Mesothelial cell of epicardium (in vitro differentiated cells): ENCODE data around the gene SNCAIP. TPM values are rescaled to one million over a fixed set of nuclear protein-coding genes. Genes with fewer than 3 reads are reported as not detected.

Source experiments
- DNase-seq, 2 experiments: peaks; one replicate each; pipeline ENCODE4 v3.0.0; 2021; ENCODE audit warnings: low spot score in 2 of 2; ENCODE audit not compliant: unreplicated experiment in 2 of 2
- H3K27ac Mint-ChIP-seq: 2 replicates; pipeline ENCODE4 v1.8.0; 2021; ENCODE audit warnings: mixed read lengths
- H3K27me3 Mint-ChIP-seq: 2 replicates; pipeline ENCODE4 v1.8.0; 2021; ENCODE audit warnings: low read depth, mixed read lengths
- H3K36me3 Mint-ChIP-seq: 2 replicates; pipeline ENCODE4 v1.8.0; 2021; ENCODE audit warnings: mixed read lengths
- H3K4me1 Mint-ChIP-seq: 2 replicates; pipeline ENCODE4 v1.8.0; 2021; ENCODE audit warnings: mixed read lengths
- H3K4me3 Mint-ChIP-seq: 2 replicates; pipeline ENCODE4 v1.8.0; 2021; ENCODE audit warnings: mild to moderate bottlenecking, moderate library complexity, mixed read lengths
- H3K9me3 Mint-ChIP-seq: 2 replicates; pipeline ENCODE4 v1.8.0; 2021; ENCODE audit warnings: mixed read lengths
- total RNA-seq: library from RNA; stranded (reverse); gene quantifications from 3 replicates; pipeline ENCODE4 v1.2.1, GENCODE V29; 2021
- TF ChIP-seq, protein P1 (sequence below): fragments of 200-600 bp; sonication (generic); IDR thresholded peaks from one replicate; pipeline ENCODE4 v1.5.0; 2021; ENCODE audit warnings: antibody characterized with exemption; ENCODE audit not compliant: unreplicated experiment

Gene SNCAIP
- total RNA-seq, 1 donor from 2014 or later, result 102 TPM

DNA sequence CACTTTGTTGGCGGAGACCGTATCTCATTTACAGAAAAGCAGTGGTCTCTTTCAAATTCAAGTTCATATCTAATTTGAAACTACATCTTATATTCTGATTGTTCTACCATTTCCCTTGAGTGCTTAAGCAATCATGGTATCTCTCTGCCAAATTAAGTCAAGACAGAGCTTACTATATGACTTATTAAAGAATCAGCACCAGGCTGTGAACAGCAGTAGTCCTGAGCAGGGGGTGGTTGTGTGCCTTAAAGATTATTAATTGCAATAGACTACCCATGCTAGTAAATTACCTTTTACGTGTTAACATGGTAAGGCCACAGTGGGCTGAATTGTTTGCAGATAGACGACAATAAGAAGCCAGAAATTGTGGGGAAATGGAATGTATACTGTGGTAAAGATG, 21.5 kb downstream of the SNCAIP start:
- Mint-ChIP-seq H3K4me1 (peaks cover 29% of the 10 kb centered on the region), H3K4me3 (no peak overlapping the region), H3K27me3 (no peaks in the 10 kb centered on the region), H3K9me3 (no peaks in the 10 kb centered on the region), H3K36me3 (peaks cover 12% of the 10 kb centered on the region), H3K27ac (peak overlapping the region; percentile 90)
- TF ChIP-seq, protein P1, sequence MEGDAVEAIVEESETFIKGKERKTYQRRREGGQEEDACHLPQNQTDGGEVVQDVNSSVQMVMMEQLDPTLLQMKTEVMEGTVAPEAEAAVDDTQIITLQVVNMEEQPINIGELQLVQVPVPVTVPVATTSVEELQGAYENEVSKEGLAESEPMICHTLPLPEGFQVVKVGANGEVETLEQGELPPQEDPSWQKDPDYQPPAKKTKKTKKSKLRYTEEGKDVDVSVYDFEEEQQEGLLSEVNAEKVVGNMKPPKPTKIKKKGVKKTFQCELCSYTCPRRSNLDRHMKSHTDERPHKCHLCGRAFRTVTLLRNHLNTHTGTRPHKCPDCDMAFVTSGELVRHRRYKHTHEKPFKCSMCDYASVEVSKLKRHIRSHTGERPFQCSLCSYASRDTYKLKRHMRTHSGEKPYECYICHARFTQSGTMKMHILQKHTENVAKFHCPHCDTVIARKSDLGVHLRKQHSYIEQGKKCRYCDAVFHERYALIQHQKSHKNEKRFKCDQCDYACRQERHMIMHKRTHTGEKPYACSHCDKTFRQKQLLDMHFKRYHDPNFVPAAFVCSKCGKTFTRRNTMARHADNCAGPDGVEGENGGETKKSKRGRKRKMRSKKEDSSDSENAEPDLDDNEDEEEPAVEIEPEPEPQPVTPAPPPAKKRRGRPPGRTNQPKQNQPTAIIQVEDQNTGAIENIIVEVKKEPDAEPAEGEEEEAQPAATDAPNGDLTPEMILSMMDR, result no peak
- no peak for DNase-seq

DNA sequence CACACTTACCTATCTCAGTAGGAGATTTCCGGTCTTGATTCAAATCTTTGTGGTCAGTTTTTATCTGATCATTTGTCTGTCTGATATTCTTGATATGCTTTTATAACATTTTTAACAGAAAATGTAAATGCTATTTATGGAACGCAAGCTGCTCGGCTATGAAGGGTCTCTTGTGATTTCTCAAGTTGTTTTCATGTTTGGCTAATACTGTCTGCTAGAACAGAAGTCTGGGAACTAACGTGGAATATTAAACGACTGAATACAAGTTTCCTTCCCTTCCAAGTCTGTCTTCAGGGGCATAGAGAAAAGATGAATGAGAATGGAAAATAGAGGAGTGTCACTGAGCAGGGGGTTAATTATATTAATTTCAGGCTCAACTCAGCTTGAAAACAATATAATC, 27.6 kb downstream of the SNCAIP start:
- H3K4me1 Mint-ChIP-seq, result peaks cover 13% of the 10 kb centered on the region
- TF ChIP-seq, protein P1, result no peak
- no peak overlapping the region for H3K27ac Mint-ChIP-seq

DNA sequence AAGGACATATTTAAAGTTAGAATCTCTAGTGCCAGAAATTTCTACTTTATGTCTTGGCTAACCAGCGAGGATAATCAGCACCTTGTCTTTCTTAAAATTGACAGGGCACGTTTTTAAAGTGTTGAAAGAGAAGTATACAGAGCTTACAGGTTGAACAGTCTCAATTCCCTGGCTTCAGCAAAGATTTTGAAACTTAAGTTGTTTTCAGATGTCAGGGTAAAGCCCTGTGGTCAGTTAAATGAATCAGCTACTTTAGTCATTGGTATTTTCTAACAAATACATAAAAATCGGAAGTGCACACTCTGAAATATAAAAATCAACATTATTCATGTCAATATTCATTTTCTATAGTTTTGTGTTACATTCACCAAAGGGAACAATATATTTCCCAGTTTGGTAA, 29.1 kb downstream of the SNCAIP start:
- DNase-seq, result no peak
- H3K27ac Mint-ChIP-seq, result no peak overlapping the region
- H3K27me3 Mint-ChIP-seq, result no peaks in the 10 kb centered on the region
- TF ChIP-seq, protein P1, result no peak
- no peak overlapping the region for H3K4me3 Mint-ChIP-seq
- peaks cover 23% of the 10 kb centered on the region for H3K4me1 Mint-ChIP-seq
- no peaks in the 10 kb centered on the region for H3K9me3 Mint-ChIP-seq
- H3K36me3 Mint-ChIP-seq, result peaks cover 19% of the 10 kb centered on the region

More for the DNA sequence above, 27.6 kb downstream of the SNCAIP start:
- Mint-ChIP-seq H3K36me3 (peaks cover 19% of the 10 kb centered on the region), H3K27me3 (no peaks in the 10 kb centered on the region), H3K4me3 (no peak overlapping the region), H3K9me3 (no peaks in the 10 kb centered on the region)
- DNase-seq, result no peak

- no peak for DNase-seq
Measured at GRCh38 chr5:122342256-122342655, 30.2 kb downstream of the SNCAIP start.

GRCh38 chr5:122346897-122347581, 35.0 kb downstream of the SNCAIP start:
- peak overlapping the region; percentile 77 for H3K27ac Mint-ChIP-seq
- peaks cover 9% of the 10 kb centered on the region for H3K36me3 Mint-ChIP-seq
- no peaks in the 10 kb centered on the region for H3K27me3 Mint-ChIP-seq
- TF ChIP-seq, protein P1, result no peak
- H3K9me3 Mint-ChIP-seq, result no peaks in the 10 kb centered on the region
- H3K4me3 Mint-ChIP-seq, result no peak overlapping the region
- H3K4me1 Mint-ChIP-seq, result peaks cover 63% of the 10 kb centered on the region
- no peak for DNase-seq

More at GRCh38 chr5:122342256-122342655, 30.2 kb downstream of the SNCAIP start:
- no peak overlapping the region for H3K27ac Mint-ChIP-seq
- TF ChIP-seq, protein P1, result no peak
- H3K9me3 Mint-ChIP-seq, result no peaks in the 10 kb centered on the region
- no peak overlapping the region for H3K4me3 Mint-ChIP-seq
- H3K27me3 Mint-ChIP-seq, result no peaks in the 10 kb centered on the region
- H3K4me1 Mint-ChIP-seq, result peaks cover 33% of the 10 kb centered on the region
- peaks cover 11% of the 10 kb centered on the region for H3K36me3 Mint-ChIP-seq

- H3K4me1 Mint-ChIP-seq, result peaks cover 77% of the 10 kb centered on the region
- no peaks in the 10 kb centered on the region for H3K27me3 Mint-ChIP-seq
- DNase-seq, result no peak
- peaks cover 14% of the 10 kb centered on the region for H3K36me3 Mint-ChIP-seq
- H3K9me3 Mint-ChIP-seq, result no peaks in the 10 kb centered on the region
- TF ChIP-seq, protein P1, result no peak
- H3K27ac Mint-ChIP-seq, result peak overlapping the region; percentile 86
- H3K4me3 Mint-ChIP-seq, result no peak overlapping the region
Measured at GRCh38 chr5:122350496-122350895, 38.5 kb downstream of the SNCAIP start.
